ENCODE results near the gene CTAGE8.
"Not testable (repeated sequence)": the region's sequence is repeated elsewhere in the genome, so short reads cannot be mapped to it uniquely, and the experiment has no call there.

The CTAGE8 gene

GRCh38 chr7:144291607-144292006 lies 22.5 kb upstream of the CTAGE8 start:
- H3K9ac ChIP-seq (ENCODE audit: low read length); H3K9me3 ChIP-seq (ENCODE audit: control insufficient read depth, low read depth, low read length); H3K4me3 ChIP-seq (ENCODE audit: low read length); H3K27ac ChIP-seq (ENCODE audit: low read length); H3K27me3 ChIP-seq (ENCODE audit: control insufficient read depth, insufficient read depth, low read length); H3K4me1 ChIP-seq (ENCODE audit: control insufficient read depth, low read depth, low read length); H3K36me3 ChIP-seq (ENCODE audit: control insufficient read depth, low read depth, low read length): not testable (repeated sequence)

DNA sequence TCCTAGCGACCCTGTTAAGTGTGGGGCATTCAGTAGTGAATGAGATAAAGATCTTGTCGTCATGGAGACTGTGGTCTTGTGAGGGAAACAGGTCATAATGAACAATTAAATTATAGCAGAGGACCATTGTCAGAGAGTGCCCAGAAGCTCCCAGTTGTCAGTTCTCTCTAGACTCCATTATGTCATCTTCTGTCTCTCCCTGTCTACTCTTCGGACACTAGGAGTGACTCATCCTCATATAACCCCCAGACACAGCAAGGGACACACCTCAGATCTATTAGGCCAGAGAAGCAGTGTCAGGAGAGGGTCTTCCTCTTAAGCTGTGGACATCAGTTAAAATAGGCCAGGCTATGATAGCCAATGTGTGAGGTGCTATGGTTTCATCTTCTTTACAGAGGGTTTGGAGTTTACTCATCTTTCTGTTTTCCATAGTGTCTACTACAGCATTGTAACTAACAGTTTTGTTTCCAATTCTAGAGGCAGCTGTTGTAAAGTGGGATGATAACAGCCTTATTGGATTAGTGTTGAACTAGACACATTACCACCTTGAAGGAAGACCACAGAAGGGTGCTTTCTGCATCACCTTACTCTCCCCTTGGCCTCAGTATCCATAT lies 18.2 kb upstream of the CTAGE8 start:
- H3K36me3 ChIP-seq (ENCODE audit: control insufficient read depth, low read depth, low read length); H3K27me3 ChIP-seq (ENCODE audit: control insufficient read depth, insufficient read depth, low read length); H3K9me3 ChIP-seq (ENCODE audit: control insufficient read depth, low read depth, low read length); H3K9ac ChIP-seq (ENCODE audit: low read length); H3K27ac ChIP-seq (ENCODE audit: low read length); H3K4me3 ChIP-seq (ENCODE audit: low read length); H3K4me1 ChIP-seq (ENCODE audit: control insufficient read depth, low read depth, low read length): not testable (repeated sequence)

GRCh38 chr7:144283716-144284115 lies 14.6 kb upstream of the CTAGE8 start:
- H3K27ac ChIP-seq (ENCODE audit: low read length); H3K9me3 ChIP-seq (ENCODE audit: control insufficient read depth, low read depth, low read length); H3K4me1 ChIP-seq (ENCODE audit: control insufficient read depth, low read depth, low read length); H3K27me3 ChIP-seq (ENCODE audit: control insufficient read depth, insufficient read depth, low read length); H3K9ac ChIP-seq (ENCODE audit: low read length); H3K36me3 ChIP-seq (ENCODE audit: control insufficient read depth, low read depth, low read length); H3K4me3 ChIP-seq (ENCODE audit: low read length): not testable (repeated sequence)

GRCh38 chr7:144282490-144282889 lies 13.4 kb upstream of the CTAGE8 start:
- H3K9ac ChIP-seq (ENCODE audit: low read length); H3K27me3 ChIP-seq (ENCODE audit: control insufficient read depth, insufficient read depth, low read length); H3K4me1 ChIP-seq (ENCODE audit: control insufficient read depth, low read depth, low read length): not testable (repeated sequence)

GRCh38 chr7:144281981-144282380 lies 12.9 kb upstream of the CTAGE8 start:
- H3K9ac ChIP-seq (ENCODE audit: low read length); H3K9me3 ChIP-seq (ENCODE audit: control insufficient read depth, low read depth, low read length); H3K4me1 ChIP-seq (ENCODE audit: control insufficient read depth, low read depth, low read length); H3K27ac ChIP-seq (ENCODE audit: low read length); H3K4me3 ChIP-seq (ENCODE audit: low read length); H3K27me3 ChIP-seq (ENCODE audit: control insufficient read depth, insufficient read depth, low read length); H3K36me3 ChIP-seq (ENCODE audit: control insufficient read depth, low read depth, low read length): not testable (repeated sequence)

More at GRCh38 chr7:144282490-144282889, 13.4 kb upstream of the CTAGE8 start:
- not testable (repeated sequence) for H3K4me3 ChIP-seq (ENCODE audit: low read length); H3K27ac ChIP-seq (ENCODE audit: low read length); H3K36me3 ChIP-seq (ENCODE audit: control insufficient read depth, low read depth, low read length); H3K9me3 ChIP-seq (ENCODE audit: control insufficient read depth, low read depth, low read length)

- H3K9me3 ChIP-seq (ENCODE audit: control insufficient read depth, low read depth, low read length); H3K4me3 ChIP-seq (ENCODE audit: low read length); H3K27me3 ChIP-seq (ENCODE audit: control insufficient read depth, insufficient read depth, low read length); H3K9ac ChIP-seq (ENCODE audit: low read length); H3K27ac ChIP-seq (ENCODE audit: low read length); H3K36me3 ChIP-seq (ENCODE audit: control insufficient read depth, low read depth, low read length); H3K4me1 ChIP-seq (ENCODE audit: control insufficient read depth, low read depth, low read length): not testable (repeated sequence)
These were observed 10.9 kb upstream of the CTAGE8 start for GRCh38 chr7:144280010-144280409.

DNA sequence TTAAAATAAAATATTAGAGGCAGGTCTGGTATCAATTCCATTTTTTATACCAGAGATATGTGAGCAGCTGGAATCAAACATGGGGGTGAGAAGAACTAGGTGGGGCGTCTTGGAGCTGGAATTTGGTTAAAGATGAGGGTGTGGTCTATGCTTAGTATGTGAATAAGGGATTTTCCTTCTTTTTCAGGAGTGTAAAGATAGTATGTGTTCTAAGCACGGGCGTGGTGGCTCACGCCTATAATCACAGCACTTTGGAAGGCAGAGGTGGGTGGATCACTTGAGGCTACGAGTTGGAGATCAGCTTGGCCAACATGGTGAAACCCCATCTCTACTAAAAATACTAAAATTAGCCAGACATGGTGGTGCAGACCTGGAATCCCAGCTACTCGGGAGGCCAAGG lies 6.2 kb upstream of the CTAGE8 start:
- H3K9ac ChIP-seq (ENCODE audit: low read length); H3K36me3 ChIP-seq (ENCODE audit: control insufficient read depth, low read depth, low read length); H3K27ac ChIP-seq (ENCODE audit: low read length); H3K27me3 ChIP-seq (ENCODE audit: control insufficient read depth, insufficient read depth, low read length); H3K4me1 ChIP-seq (ENCODE audit: control insufficient read depth, low read depth, low read length); H3K9me3 ChIP-seq (ENCODE audit: control insufficient read depth, low read depth, low read length); H3K4me3 ChIP-seq (ENCODE audit: low read length): not testable (repeated sequence)

GRCh38 chr7:144264692-144265091 lies 4.4 kb downstream of the CTAGE8 start, which contains the start of gene OR2A7:
Gene OR2A7, minus strand, starts transcription at chr7:144264792. Its CDS starts 5,164 bp downstream, at chr7:144259628.
- not testable (repeated sequence) for H3K9ac ChIP-seq (ENCODE audit: low read length); H3K27me3 ChIP-seq (ENCODE audit: control insufficient read depth, insufficient read depth, low read length); H3K36me3 ChIP-seq (ENCODE audit: control insufficient read depth, low read depth, low read length); H3K4me1 ChIP-seq (ENCODE audit: control insufficient read depth, low read depth, low read length); H3K27ac ChIP-seq (ENCODE audit: low read length); H3K9me3 ChIP-seq (ENCODE audit: control insufficient read depth, low read depth, low read length); H3K4me3 ChIP-seq (ENCODE audit: low read length)

GRCh38 chr7:144262128-144262527 lies 7.0 kb downstream of the CTAGE8 start:
- H3K27ac ChIP-seq (ENCODE audit: low read length); H3K4me3 ChIP-seq (ENCODE audit: low read length); H3K9ac ChIP-seq (ENCODE audit: low read length); H3K4me1 ChIP-seq (ENCODE audit: control insufficient read depth, low read depth, low read length); H3K27me3 ChIP-seq (ENCODE audit: control insufficient read depth, insufficient read depth, low read length); H3K36me3 ChIP-seq (ENCODE audit: control insufficient read depth, low read depth, low read length); H3K9me3 ChIP-seq (ENCODE audit: control insufficient read depth, low read depth, low read length): not testable (repeated sequence)

DNA sequence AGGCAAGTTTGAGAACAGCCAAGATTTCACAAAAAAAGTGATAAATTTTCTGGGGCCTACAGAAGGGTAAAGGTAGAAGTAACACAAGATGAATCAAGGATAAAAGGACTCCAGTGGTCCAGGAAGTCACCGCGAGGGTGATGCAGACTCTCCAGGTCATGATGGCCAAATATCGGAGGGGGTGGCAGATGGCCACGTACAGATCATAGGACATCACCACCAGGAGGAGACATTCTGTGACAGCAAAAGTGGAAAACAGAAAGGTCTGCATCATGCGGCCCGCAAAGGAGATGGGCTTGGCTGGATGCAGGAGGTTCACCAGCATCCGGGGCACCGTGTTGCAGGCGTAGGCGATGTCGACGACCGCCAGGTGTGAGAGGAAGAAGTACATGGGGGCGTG lies 10.0 kb downstream of the CTAGE8 start:
- H3K27ac ChIP-seq (ENCODE audit: low read length); H3K9ac ChIP-seq (ENCODE audit: low read length); H3K9me3 ChIP-seq (ENCODE audit: control insufficient read depth, low read depth, low read length); H3K36me3 ChIP-seq (ENCODE audit: control insufficient read depth, low read depth, low read length); H3K4me1 ChIP-seq (ENCODE audit: control insufficient read depth, low read depth, low read length); H3K4me3 ChIP-seq (ENCODE audit: low read length); H3K27me3 ChIP-seq (ENCODE audit: control insufficient read depth, insufficient read depth, low read length): not testable (repeated sequence)

GRCh38 chr7:144256112-144256511 lies 13.0 kb downstream of the CTAGE8 start:
- no peaks in the 10 kb centered on the region for H3K9me3 ChIP-seq (ENCODE audit: control insufficient read depth, low read depth, low read length)
- H3K36me3 ChIP-seq (ENCODE audit: control insufficient read depth, low read depth, low read length), result no peaks in the 10 kb centered on the region
- H3K9ac ChIP-seq (ENCODE audit: low read length), result no peak overlapping the region
- no peak overlapping the region for H3K27ac ChIP-seq (ENCODE audit: low read length)
- peaks cover 6% of the 10 kb centered on the region for H3K4me1 ChIP-seq (ENCODE audit: control insufficient read depth, low read depth, low read length)
- H3K27me3 ChIP-seq (ENCODE audit: control insufficient read depth, insufficient read depth, low read length), result no peaks in the 10 kb centered on the region
- H3K4me3 ChIP-seq (ENCODE audit: low read length), result no peak overlapping the region

DNA sequence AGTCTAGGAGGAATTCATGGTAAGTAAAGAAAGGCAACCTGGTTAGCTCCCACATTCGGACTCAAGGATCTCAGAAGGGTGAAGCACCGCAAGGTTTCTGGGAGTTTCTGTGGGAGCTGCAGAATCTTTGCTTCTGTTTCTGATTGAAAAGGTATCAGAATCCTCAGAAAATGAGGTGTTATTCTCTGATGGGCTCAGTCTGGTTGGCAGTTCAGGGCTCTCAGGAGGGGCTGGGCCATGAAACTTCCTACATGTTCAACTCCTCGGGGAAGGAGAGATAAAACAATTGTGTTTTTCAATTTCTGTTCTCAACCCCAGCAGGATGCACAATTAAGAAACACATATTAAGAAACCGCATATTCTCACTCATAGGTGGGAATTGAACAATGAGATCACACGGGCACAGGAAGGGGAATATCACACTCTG lies 13.6 kb downstream of the CTAGE8 start:
- Histone ChIP-seq H3K27me3 (ENCODE audit: control insufficient read depth, insufficient read depth, low read length) (no peaks in the 10 kb centered on the region), H3K36me3 (ENCODE audit: control insufficient read depth, low read depth, low read length) (no peaks in the 10 kb centered on the region), H3K27ac (ENCODE audit: low read length) (no peak overlapping the region), H3K4me3 (ENCODE audit: low read length) (no peak overlapping the region), H3K4me1 (ENCODE audit: control insufficient read depth, low read depth, low read length) (peaks cover 6% of the 10 kb centered on the region), H3K9ac (ENCODE audit: low read length) (no peak overlapping the region), H3K9me3 (ENCODE audit: control insufficient read depth, low read depth, low read length) (no peaks in the 10 kb centered on the region)

All from iPS-18a (cell line).